Stimulated activated naive CD8-positive, alpha-beta T cell treated with anti-CD3 and anti-CD28 coated beads, Interleukin-15, Interleukin-2, amounts not matched to agents 100 ng/mL and 50 ng/mL, for 24 hours (primary cell): ENCODE data around the gene FRMPD4.

Experiments used
- H3K27ac Mint-ChIP-seq: one replicate; pipeline ENCODE4 v1.8.0; 2021; ENCODE audit warnings: mild to moderate bottlenecking, mixed read lengths
- H3K27me3 Mint-ChIP-seq: one replicate; pipeline ENCODE4 v1.8.0; 2021; ENCODE audit warnings: mixed read lengths
- H3K36me3 Mint-ChIP-seq: one replicate; pipeline ENCODE4 v1.8.0; 2021; ENCODE audit warnings: low read depth, mixed read lengths
- H3K4me1 Mint-ChIP-seq: one replicate; pipeline ENCODE4 v1.8.0; 2021; ENCODE audit warnings: low read depth, mixed read lengths
- H3K4me3 Mint-ChIP-seq: one replicate; pipeline ENCODE4 v1.8.0; 2021; ENCODE audit warnings: mild to moderate bottlenecking, mixed read lengths
- H3K9me3 Mint-ChIP-seq: one replicate; pipeline ENCODE4 v1.8.0; 2021; ENCODE audit warnings: mixed read lengths

Gene FRMPD4

DNA sequence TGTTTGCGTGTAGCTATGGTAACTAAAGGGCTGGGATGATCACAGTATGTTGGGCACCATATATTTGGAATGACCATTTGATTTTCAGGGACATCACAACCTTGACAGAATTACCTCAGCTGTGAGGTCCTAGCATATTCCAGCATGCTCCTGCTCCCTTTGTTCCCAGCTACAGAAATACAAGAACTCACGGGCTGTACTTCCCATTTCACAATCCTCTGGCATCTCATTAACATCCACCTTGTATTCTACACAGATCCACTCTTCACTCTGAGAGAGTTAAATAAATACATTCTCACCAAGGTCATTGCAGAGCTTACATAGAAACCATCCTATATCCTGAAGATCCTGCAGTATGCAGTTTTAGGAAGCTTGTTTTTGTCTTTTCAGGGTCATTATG lies 169.7 kb downstream of the FRMPD4 start:
- Mint-ChIP-seq H3K27me3 (no peaks in the 10 kb centered on the region), H3K27ac (no peak overlapping the region), H3K36me3 (no peaks in the 10 kb centered on the region), H3K4me1 (no peaks in the 10 kb centered on the region), H3K4me3 (no peak overlapping the region), H3K9me3 (no peaks in the 10 kb centered on the region)

GRCh38 chrX:12308420-12308819 lies 170.1 kb downstream of the FRMPD4 start:
- no peak overlapping the region for H3K27ac Mint-ChIP-seq
- H3K4me3 Mint-ChIP-seq = no peak overlapping the region
- no peaks in the 10 kb centered on the region for H3K9me3 Mint-ChIP-seq
- H3K27me3 Mint-ChIP-seq = no peaks in the 10 kb centered on the region
- no peaks in the 10 kb centered on the region for H3K36me3 Mint-ChIP-seq
- H3K4me1 Mint-ChIP-seq = no peaks in the 10 kb centered on the region

DNA sequence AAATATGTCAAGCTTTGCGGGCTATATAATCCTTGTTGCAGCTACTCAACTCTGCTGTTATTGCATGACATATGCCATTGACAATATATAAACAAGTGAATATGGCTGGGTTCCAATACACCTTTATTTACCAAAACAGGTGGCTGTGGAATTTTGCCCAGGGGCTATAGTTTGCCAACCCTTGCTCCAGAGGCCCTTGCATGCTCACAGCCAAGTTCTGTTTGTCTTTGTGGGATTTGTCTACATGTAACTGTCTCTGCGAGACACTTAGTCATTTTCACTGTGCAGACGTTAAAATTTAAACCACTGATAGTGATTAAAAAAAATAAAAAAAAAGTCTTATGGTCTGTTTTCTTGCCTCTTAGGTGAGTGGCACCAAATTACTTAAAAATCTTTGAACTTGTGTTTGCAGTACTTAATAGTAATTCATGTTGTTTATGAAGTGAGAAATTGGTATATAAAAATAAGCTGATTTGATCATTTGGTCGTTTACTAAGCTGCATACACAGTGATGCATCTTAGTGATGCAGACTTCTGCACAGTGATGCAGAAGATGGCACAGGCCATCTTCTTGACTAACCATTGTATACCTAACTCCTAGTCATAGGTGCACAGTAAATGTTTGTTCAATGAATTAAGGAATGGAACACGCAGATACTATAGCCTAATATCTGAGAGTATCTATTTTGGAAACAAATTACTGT lies 170.9 kb downstream of the FRMPD4 start:
- Mint-ChIP-seq H3K9me3 (no peaks in the 10 kb centered on the region), H3K36me3 (no peaks in the 10 kb centered on the region), H3K4me3 (no peak overlapping the region), H3K27ac (no peak overlapping the region), H3K4me1 (no peaks in the 10 kb centered on the region), H3K27me3 (no peaks in the 10 kb centered on the region)

GRCh38 chrX:12309744-12310076 lies 171.4 kb downstream of the FRMPD4 start:
- Mint-ChIP-seq H3K27me3 (no peaks in the 10 kb centered on the region), H3K4me1 (no peaks in the 10 kb centered on the region), H3K27ac (no peak overlapping the region), H3K9me3 (no peaks in the 10 kb centered on the region), H3K36me3 (no peaks in the 10 kb centered on the region), H3K4me3 (no peak overlapping the region)

GRCh38 chrX:12314651-12315050 lies 176.4 kb downstream of the FRMPD4 start:
- H3K4me3 Mint-ChIP-seq = no peak overlapping the region
- no peak overlapping the region for H3K27ac Mint-ChIP-seq
- no peaks in the 10 kb centered on the region for H3K36me3 Mint-ChIP-seq
- no peaks in the 10 kb centered on the region for H3K4me1 Mint-ChIP-seq
- no peaks in the 10 kb centered on the region for H3K9me3 Mint-ChIP-seq
- H3K27me3 Mint-ChIP-seq = peaks cover 3% of the 10 kb centered on the region

- Mint-ChIP-seq H3K9me3 (no peaks in the 10 kb centered on the region), H3K27me3 (peaks cover 3% of the 10 kb centered on the region)
Measured at GRCh38 chrX:12315526-12315925, 177.3 kb downstream of the FRMPD4 start.

DNA sequence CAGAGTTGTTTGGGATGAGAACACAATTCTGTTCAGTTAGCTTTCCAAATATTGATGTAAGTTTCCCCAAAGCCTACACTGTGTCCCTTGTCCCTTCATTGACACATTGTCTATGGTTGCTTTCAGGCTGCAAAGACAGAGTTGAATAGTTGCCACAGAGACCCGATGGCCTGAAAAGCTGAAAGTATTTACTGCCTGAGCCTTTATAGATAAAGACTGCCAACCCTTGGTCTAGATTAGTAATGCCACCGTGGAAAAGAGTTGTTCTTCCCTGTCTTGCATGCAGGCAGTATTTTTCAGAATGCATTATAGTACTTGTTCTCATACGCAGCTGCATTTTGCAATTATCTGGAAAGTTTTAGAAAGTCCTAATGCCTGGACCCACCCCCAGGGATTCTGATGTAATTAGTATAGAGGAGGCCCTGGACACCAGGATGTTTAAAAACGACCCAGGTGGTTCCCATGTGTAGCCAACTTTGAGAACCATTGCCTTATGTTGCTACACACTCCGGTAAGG lies 180.8 kb downstream of the FRMPD4 start:
- H3K4me3 Mint-ChIP-seq = no peak overlapping the region

More at GRCh38 chrX:12315526-12315925, 177.3 kb downstream of the FRMPD4 start:
- no peaks in the 10 kb centered on the region for H3K36me3 Mint-ChIP-seq
- no peak overlapping the region for H3K4me3 Mint-ChIP-seq
- H3K4me1 Mint-ChIP-seq = no peaks in the 10 kb centered on the region
- H3K27ac Mint-ChIP-seq = no peak overlapping the region

GRCh38 chrX:12319992-12320391 lies 181.7 kb downstream of the FRMPD4 start:
- Mint-ChIP-seq H3K27ac (no peak overlapping the region), H3K27me3 (peaks cover 3% of the 10 kb centered on the region), H3K4me1 (no peaks in the 10 kb centered on the region), H3K9me3 (no peaks in the 10 kb centered on the region), H3K36me3 (no peaks in the 10 kb centered on the region), H3K4me3 (no peak overlapping the region)

More for the DNA sequence above, 180.8 kb downstream of the FRMPD4 start:
- H3K4me1 Mint-ChIP-seq = no peaks in the 10 kb centered on the region
- no peaks in the 10 kb centered on the region for H3K9me3 Mint-ChIP-seq
- no peak overlapping the region for H3K27ac Mint-ChIP-seq
- peaks cover 3% of the 10 kb centered on the region for H3K27me3 Mint-ChIP-seq
- no peaks in the 10 kb centered on the region for H3K36me3 Mint-ChIP-seq

DNA sequence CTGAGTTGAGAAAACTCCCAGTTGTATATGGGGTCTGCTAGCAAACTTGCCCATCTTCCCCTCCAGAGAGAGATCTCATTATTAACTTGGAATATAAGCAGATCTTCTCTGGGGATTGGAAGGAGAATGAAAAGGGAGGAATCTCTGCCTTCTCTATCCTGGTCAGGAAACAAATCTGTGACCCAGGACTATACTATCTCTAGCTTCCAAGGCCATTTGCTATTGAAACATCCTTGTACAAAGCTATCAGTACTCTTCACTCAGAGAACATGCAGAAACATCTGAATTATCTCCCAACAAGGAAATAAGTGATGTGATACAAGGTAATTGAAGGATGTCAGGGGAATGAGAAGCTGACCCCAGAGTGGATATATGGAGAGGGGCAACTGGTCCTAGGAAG lies 183.8 kb downstream of the FRMPD4 start:
- peaks cover 3% of the 10 kb centered on the region for H3K27me3 Mint-ChIP-seq
- H3K4me3 Mint-ChIP-seq = no peak overlapping the region
- H3K4me1 Mint-ChIP-seq = no peaks in the 10 kb centered on the region
- no peaks in the 10 kb centered on the region for H3K9me3 Mint-ChIP-seq
- no peak overlapping the region for H3K27ac Mint-ChIP-seq
- H3K36me3 Mint-ChIP-seq = no peaks in the 10 kb centered on the region

- Mint-ChIP-seq H3K27me3 (no peaks in the 10 kb centered on the region), H3K4me3 (no peak overlapping the region), H3K27ac (no peak overlapping the region), H3K9me3 (no peaks in the 10 kb centered on the region), H3K36me3 (no peaks in the 10 kb centered on the region), H3K4me1 (no peaks in the 10 kb centered on the region)
Measured at GRCh38 chrX:12325171-12325570, 186.9 kb downstream of the FRMPD4 start.

- H3K27me3 Mint-ChIP-seq = no peaks in the 10 kb centered on the region
- H3K4me3 Mint-ChIP-seq = no peak overlapping the region
- H3K27ac Mint-ChIP-seq = no peak overlapping the region
- no peaks in the 10 kb centered on the region for H3K4me1 Mint-ChIP-seq
- H3K9me3 Mint-ChIP-seq = no peaks in the 10 kb centered on the region
- H3K36me3 Mint-ChIP-seq = no peaks in the 10 kb centered on the region
Measured at GRCh38 chrX:12327836-12328235, 189.6 kb downstream of the FRMPD4 start.

- H3K36me3 Mint-ChIP-seq = no peaks in the 10 kb centered on the region
- no peaks in the 10 kb centered on the region for H3K27me3 Mint-ChIP-seq
- no peaks in the 10 kb centered on the region for H3K9me3 Mint-ChIP-seq
- no peaks in the 10 kb centered on the region for H3K4me1 Mint-ChIP-seq
- no peak overlapping the region for H3K4me3 Mint-ChIP-seq
- no peak overlapping the region for H3K27ac Mint-ChIP-seq
Measured at GRCh38 chrX:12329476-12329875, 191.2 kb downstream of the FRMPD4 start.

DNA sequence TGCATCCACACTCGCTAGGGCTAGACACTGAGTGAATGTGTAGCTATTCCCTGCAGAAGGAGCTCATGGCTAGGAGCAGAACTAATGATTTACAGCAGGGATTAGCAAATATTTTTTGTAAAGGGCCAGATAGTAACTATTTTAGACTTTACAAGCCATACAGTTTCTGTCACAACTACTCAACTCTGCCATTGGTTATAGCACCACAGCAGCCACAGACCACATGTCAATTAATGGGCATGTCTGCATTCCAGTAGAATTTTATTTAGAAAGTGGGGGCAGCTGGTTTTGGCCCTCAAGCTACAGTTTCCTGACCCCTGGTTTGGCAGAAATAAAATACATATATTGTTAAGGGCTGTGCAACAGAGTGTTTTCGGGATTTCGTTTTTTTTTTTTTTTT lies 192.6 kb downstream of the FRMPD4 start:
- no peaks in the 10 kb centered on the region for H3K27me3 Mint-ChIP-seq
- no peak overlapping the region for H3K4me3 Mint-ChIP-seq
- no peaks in the 10 kb centered on the region for H3K9me3 Mint-ChIP-seq
- H3K4me1 Mint-ChIP-seq = no peaks in the 10 kb centered on the region
- no peaks in the 10 kb centered on the region for H3K36me3 Mint-ChIP-seq
- H3K27ac Mint-ChIP-seq = no peak overlapping the region

DNA sequence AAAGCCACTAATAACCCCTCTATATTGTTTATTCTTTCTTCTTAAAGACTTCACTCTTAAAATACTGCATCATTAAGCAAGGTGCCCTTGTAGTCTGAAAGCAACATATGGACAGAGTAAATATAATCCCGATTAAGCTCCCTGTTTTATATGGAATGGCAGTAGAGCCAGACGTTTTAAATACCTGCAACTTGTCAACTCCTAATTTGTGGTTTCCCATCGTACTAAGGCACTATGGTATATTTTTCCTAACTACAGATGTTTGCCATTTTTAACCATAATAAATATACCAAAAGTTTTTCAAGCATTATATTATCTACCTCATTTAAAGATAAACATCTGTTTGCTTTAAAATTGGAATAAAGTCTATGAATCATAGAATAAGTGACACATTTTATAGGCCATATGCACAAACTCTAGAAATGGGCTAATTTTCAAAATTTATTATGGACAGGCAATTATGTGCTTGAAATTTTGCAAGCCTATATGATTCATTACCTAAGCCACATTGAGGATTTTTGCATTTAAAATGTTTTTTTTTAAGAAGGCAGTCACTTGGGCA lies 194.6 kb downstream of the FRMPD4 start:
- no peaks in the 10 kb centered on the region for H3K36me3 Mint-ChIP-seq
- H3K4me1 Mint-ChIP-seq = no peaks in the 10 kb centered on the region
- no peaks in the 10 kb centered on the region for H3K27me3 Mint-ChIP-seq
- H3K9me3 Mint-ChIP-seq = no peaks in the 10 kb centered on the region
- no peak overlapping the region for H3K4me3 Mint-ChIP-seq
- H3K27ac Mint-ChIP-seq = no peak overlapping the region

DNA sequence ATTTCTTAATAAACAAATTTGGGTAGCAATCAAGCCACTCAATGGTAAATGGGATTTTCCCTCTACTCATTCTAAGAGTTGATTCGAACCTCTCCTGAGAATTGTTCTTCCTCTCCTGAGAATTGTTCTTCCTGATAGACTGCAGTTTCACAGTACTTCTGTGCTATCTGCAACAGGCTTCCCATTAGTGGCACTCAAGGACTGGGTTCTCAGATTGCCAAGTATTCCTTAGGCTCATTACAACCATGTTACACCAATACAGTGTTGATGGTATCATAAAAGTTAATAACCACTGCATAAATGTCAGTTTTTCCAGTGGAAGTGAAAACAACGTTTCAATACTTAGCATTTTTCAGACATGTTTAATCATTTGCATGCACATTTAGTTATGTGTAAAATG lies 201.6 kb downstream of the FRMPD4 start:
- no peaks in the 10 kb centered on the region for H3K36me3 Mint-ChIP-seq
- H3K4me3 Mint-ChIP-seq = no peak overlapping the region
- no peak overlapping the region for H3K27ac Mint-ChIP-seq
- H3K9me3 Mint-ChIP-seq = no peaks in the 10 kb centered on the region
- no peaks in the 10 kb centered on the region for H3K4me1 Mint-ChIP-seq
- H3K27me3 Mint-ChIP-seq = no peaks in the 10 kb centered on the region

GRCh38 chrX:12344954-12345353 lies 206.7 kb downstream of the FRMPD4 start:
- Mint-ChIP-seq H3K4me1 (no peaks in the 10 kb centered on the region), H3K27me3 (no peaks in the 10 kb centered on the region), H3K9me3 (no peaks in the 10 kb centered on the region), H3K27ac (no peak overlapping the region), H3K4me3 (no peak overlapping the region), H3K36me3 (no peaks in the 10 kb centered on the region)
